Measurements from ENCODE around the gene MPST.

MPST gene

DNA sequence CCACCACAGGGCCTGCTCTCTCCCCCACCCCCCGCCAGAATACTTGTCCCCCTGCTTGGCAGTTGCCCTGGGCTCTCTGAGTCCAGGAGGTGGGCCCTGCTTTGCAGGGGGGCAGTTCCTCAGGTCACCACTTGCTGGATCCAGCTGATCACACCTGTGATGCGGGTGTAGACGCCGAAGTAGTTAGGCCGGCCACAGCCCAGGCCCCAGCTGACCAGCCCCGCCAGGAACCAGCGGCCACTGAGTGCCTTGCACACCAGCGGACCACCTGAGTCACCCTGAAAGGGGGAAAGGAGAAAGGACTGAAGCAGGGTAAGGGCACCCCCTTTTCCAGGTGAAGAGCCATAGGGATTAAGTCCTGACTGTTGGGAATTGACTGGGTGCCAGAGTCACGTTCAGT, 46.4 kb downstream of the MPST start:
- no peak overlapping the region for H3K27ac ChIP-seq (ENCODE audit: extremely low read depth, low read depth, low read length)
- no peak overlapping the region for H3K4me3 ChIP-seq (ENCODE audit: low read depth, low read length)
- no peaks in the 10 kb centered on the region for H3K4me1 ChIP-seq (ENCODE audit: control insufficient read depth, insufficient read depth, low read length)
- TF ChIP-seq GLIS1 (tag by site-specific recombination; IDR thresholded peaks at IDR 0.05) (peak; percentile 31), ZNF501 (tag by site-specific recombination; IDR thresholded peaks at IDR 0.05) (no peak)
- no peaks in the 10 kb centered on the region for H3K9me3 ChIP-seq (ENCODE audit: control insufficient read depth, insufficient read depth, low read depth, low read length)
- ChIA-PET CTCF (interaction anchor here (0.6 to 0.7 kb wide), 3 partner anchors 20 to 135 kb away, joined by 3 to 4 read pairs (median 4); no protein-coding TSS in a partner anchor), POLR2A (interaction anchor here (2.1 kb wide), 1 partner anchor 14 kb away, joined by 5 read pairs; the partner anchor contains the start of gene KCTD17)
- H3K36me3 ChIP-seq (ENCODE audit: control insufficient read depth in 2 of 2, insufficient read depth in 1 of 2, low read length in 2 of 2) = peaks cover 0 to 7% of the 10 kb centered on the region in 2 experiments; a peak in 2 of 3 replicates

DNA sequence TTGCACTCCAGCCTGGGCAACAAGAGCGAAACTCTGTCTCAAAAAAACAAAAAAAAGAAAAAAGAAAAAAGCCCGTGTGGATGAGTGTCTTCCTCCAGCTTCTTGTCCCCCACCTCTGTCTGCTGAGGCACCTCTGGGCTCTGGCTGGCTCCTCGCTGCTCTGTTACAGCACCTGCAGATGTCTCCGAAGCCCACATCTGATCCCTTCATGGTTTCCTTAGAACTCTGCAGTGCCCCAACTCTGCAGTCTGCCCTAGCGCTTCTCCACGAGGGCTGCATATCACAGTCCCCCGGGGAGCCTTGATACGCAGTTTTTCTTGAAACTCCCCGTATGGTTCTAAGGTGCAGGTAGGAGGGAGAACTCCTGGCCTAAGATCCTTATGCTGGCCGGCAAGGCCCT, 47.9 kb downstream of the MPST start:
- TF ChIP-seq ZNF544 (tag by site-specific recombination; IDR thresholded peaks at IDR 0.05) = no peak
- TF ChIP-seq ZEB2 (tag by site-specific recombination; IDR thresholded peaks at IDR 0.05) = no peak
- TF ChIP-seq, protein P1, sequence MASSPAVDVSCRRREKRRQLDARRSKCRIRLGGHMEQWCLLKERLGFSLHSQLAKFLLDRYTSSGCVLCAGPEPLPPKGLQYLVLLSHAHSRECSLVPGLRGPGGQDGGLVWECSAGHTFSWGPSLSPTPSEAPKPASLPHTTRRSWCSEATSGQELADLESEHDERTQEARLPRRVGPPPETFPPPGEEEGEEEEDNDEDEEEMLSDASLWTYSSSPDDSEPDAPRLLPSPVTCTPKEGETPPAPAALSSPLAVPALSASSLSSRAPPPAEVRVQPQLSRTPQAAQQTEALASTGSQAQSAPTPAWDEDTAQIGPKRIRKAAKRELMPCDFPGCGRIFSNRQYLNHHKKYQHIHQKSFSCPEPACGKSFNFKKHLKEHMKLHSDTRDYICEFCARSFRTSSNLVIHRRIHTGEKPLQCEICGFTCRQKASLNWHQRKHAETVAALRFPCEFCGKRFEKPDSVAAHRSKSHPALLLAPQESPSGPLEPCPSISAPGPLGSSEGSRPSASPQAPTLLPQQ (tag by site-specific recombination; IDR thresholded peaks at IDR 0.05) = no peak
- TF ChIP-seq PRDM2 (tag by site-specific recombination; IDR thresholded peaks at IDR 0.05; ENCODE audit: borderline replicate concordance) = no peak
- TF ChIP-seq BCL11B (tag by site-specific recombination; IDR thresholded peaks at IDR 0.05; ENCODE audit: low read depth) = no peak
- TF ChIP-seq, protein P2, sequence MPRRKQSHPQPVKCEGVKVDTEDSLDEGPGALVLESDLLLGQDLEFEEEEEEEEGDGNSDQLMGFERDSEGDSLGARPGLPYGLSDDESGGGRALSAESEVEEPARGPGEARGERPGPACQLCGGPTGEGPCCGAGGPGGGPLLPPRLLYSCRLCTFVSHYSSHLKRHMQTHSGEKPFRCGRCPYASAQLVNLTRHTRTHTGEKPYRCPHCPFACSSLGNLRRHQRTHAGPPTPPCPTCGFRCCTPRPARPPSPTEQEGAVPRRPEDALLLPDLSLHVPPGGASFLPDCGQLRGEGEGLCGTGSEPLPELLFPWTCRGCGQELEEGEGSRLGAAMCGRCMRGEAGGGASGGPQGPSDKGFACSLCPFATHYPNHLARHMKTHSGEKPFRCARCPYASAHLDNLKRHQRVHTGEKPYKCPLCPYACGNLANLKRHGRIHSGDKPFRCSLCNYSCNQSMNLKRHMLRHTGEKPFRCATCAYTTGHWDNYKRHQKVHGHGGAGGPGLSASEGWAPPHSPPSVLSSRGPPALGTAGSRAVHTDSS (tag by site-specific recombination; IDR thresholded peaks at IDR 0.05) = no peak
- no peak for TF ChIP-seq ZBTB21 (tag by site-specific recombination; IDR thresholded peaks at IDR 0.05)
- no peak for TF ChIP-seq ZNF664 (tag by site-specific recombination; IDR thresholded peaks at IDR 0.05)
- TF ChIP-seq ZNF645 (tag by site-specific recombination; IDR thresholded peaks at IDR 0.05) = no peak
- no peak for TF ChIP-seq ZNF24 (tag by site-specific recombination; IDR thresholded peaks at IDR 0.05)
- TF ChIP-seq, protein P3, sequence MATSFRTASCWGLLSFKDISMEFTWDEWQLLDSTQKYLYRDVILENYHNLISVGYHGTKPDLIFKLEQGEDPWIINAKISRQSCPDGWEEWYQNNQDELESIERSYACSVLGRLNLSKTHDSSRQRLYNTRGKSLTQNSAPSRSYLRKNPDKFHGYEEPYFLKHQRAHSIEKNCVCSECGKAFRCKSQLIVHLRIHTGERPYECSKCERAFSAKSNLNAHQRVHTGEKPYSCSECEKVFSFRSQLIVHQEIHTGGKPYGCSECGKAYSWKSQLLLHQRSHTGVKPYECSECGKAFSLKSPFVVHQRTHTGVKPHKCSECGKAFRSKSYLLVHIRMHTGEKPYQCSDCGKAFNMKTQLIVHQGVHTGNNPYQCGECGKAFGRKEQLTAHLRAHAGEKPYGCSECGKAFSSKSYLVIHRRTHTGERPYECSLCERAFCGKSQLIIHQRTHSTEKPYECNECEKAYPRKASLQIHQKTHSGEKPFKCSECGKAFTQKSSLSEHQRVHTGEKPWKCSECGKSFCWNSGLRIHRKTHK (tag by site-specific recombination; IDR thresholded peaks at IDR 0.05) = no peak
- TF ChIP-seq, protein P4, sequence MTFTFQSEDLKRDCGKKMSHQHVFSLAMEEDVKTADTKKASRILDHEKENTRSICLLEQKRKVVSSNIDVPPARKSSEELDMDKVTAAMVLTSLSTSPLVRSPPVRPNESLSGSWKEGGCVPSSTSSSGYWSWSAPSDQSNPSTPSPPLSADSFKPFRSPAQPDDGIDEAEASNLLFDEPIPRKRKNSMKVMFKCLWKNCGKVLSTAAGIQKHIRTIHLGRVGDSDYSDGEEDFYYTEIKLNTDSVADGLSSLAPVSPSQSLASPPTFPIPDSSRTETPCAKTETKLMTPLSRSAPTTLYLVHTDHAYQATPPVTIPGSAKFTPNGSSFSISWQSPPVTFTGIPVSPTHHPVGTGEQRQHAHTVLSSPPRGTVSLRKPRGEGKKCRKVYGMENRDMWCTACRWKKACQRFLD (tag by site-specific recombination; IDR thresholded peaks at IDR 0.05) = no peak
- TF ChIP-seq HOXD13 (CRISPR knock-in tag; IDR thresholded peaks at IDR 0.05; ENCODE audit: borderline replicate concordance) = no peak
- TF ChIP-seq ZNF747 (tag by site-specific recombination; IDR thresholded peaks at IDR 0.05) = no peak
- TF ChIP-seq ZNF23 (tag by site-specific recombination; IDR thresholded peaks at IDR 0.05; ENCODE audit: borderline replicate concordance) = no peak
- no peaks in the 10 kb centered on the region for H3K36me3 ChIP-seq (ENCODE audit: control insufficient read depth in 2 of 2, insufficient read depth in 1 of 2, low read length in 2 of 2)
- H3K9me3 ChIP-seq (ENCODE audit: control insufficient read depth, insufficient read depth, low read depth, low read length) = no peaks in the 10 kb centered on the region
- H3K4me3 ChIP-seq (ENCODE audit: low read depth, low read length) = no peak overlapping the region
- no peak overlapping the region for H3K27ac ChIP-seq (ENCODE audit: extremely low read depth, low read depth, low read length)
- ChIA-PET POLR2A (no interaction called here), CTCF (no interaction called here)
- H3K4me1 ChIP-seq (ENCODE audit: control insufficient read depth, insufficient read depth, low read length) = no peaks in the 10 kb centered on the region
